Adrenal gland (tissue), 12 donors: ENCODE measurements around the gene CREBZF. TPM values are rescaled to one million over a fixed set of nuclear protein-coding genes. Genes with fewer than 3 reads are reported as not detected.
"Not testable (repeated sequence)": the region's sequence is repeated elsewhere in the genome, so short reads cannot be mapped to it uniquely, and the experiment has no call there.

Source experiments
- DNase-seq, 7 donors: peaks; one replicate each; pipeline ENCODE4 v3.0.0-alpha.2; 2019 to 2020
- H3K27ac ChIP-seq, 5 donors: fragments of 200-600 bp; sonication (generic) in 4 of 5; 1 replicate in 3 of 5; 2 replicates in 2 of 5; pipeline versions ENCODE4 v1.5.1 to v1.8.0; 2016 to 2020; ENCODE audit warnings: mild to moderate bottlenecking in 1 of 5
- H3K27me3 ChIP-seq: fragments of 200-600 bp; 2 replicates; pipeline ENCODE4 v1.8.0; 2021
- H3K36me3 ChIP-seq, 2 donors: fragments of 200-600 bp; replicated peaks in 1 of 2; 1 replicate in 1 of 2; 2 replicates in 1 of 2; pipeline versions ENCODE4 v1.5.1 to v1.8.0; 2018 to 2022
- H3K4me1 ChIP-seq, 2 donors: fragments of 200-600 bp; replicated peaks in 1 of 2; 1 replicate in 1 of 2; 2 replicates in 1 of 2; pipeline versions ENCODE4 v1.5.1 to v1.8.0; 2018 to 2021
- H3K4me3 ChIP-seq, 4 donors: fragments of 200-600 bp; sonication (generic) in 3 of 4; one replicate each; pipeline ENCODE4 v1.5.1; 2016 to 2018
- H3K9me3 ChIP-seq, 3 donors: fragments of 200-600 bp; sonication (generic) in 1 of 3; replicated peaks in 1 of 3; 1 replicate in 2 of 3; 2 replicates in 1 of 3; pipeline versions ENCODE4 v1.5.1 to v1.8.0; 2016 to 2021
- POLR2A ChIP-seq, 2 donors: fragments of 450-650 bp; IDR thresholded peaks; one replicate each; pipeline ENCODE4 v1.6.1; 2017; ENCODE audit warnings: antibody characterized with exemption in 2 of 2, mild to moderate bottlenecking in 2 of 2, moderate library complexity in 1 of 2
- WGBS, 4 donors: extraction: QIAGEN DNeasy Blood & Tissue Kit in 2 of 4; methylation state at CpG; one replicate each; pipeline versions ENCODE4 v1.1.5 to v1.1.7; 2013 to 2017; 5-methylcytosine and 5-hydroxymethylcytosine counted together
- intact Hi-C, 2 donors: fragments of 100-400 bp; cut with DNase I; formaldehyde crosslinking; loops; one replicate each; pipeline versions ENCODE4 v1.14.1 to v1.15.0; 2022 to 2023
- polyA plus RNA-seq, 3 donors: library from polyadenylated mRNA; stranded (reverse); fragments of 200-250 nt in 2 of 3; fragments of 350-450 nt in 1 of 3; fragmentation: Illumina TruSeq in 1 of 3; extraction: RNeasy Lipid Tissue Mini Kit (QIAGEN cat#74804) in 1 of 3; gene quantifications; one replicate each; pipeline ENCODE4 v1.2.3, GENCODE V29; 2013 to 2014
- total RNA-seq, 9 donors: library from RNA; depleted of rRNA in 4 of 9; stranded (reverse); fragments of >200 nt in 4 of 9; fragments of 120-200 nt in 1 of 9; fragmentation: NEBNext Ultra II Directional in 1 of 9; extraction: Animal tissue kit (Norgen Biotek cat#: 25700) in 1 of 9; gene quantifications; one replicate each; pipeline versions ENCODE4 v1.1.0 to v1.2.4, GENCODE V29; 2013 to 2023
- TF ChIP-seq, protein P1 (sequence below), 6 experiments: fragments of 450-650 bp in 4 of 6; fragments of 200-600 bp in 2 of 6; sonication (generic) in 1 of 6; IDR thresholded peaks; 1 replicate in 5 of 6; 2 replicates in 1 of 6; pipeline versions ENCODE4 v1.5.1 to v1.8.0; 2016 to 2021; ENCODE audit warnings: antibody characterized with exemption in 6 of 6, mild to moderate bottlenecking in 2 of 6, moderate library complexity in 1 of 6
- donor health status: healthy with polysubstance abuse.
- donor health status: Bipolar disorder and iron deficiency.
- donor health status: DM: yes; HTN: yes; CAD: no.
- donor health status: DM: no; HTN: no; CAD: no.
- donor health status: DM: no; HTN: no; CAD: no.
- donor health status: DM: yes; HTN: yes; CAD: no.

Gene CREBZF
- total and polyA plus RNA-seq, 12 donors = 15.8 to 78.6 (median 38.2) TPM

DNA sequence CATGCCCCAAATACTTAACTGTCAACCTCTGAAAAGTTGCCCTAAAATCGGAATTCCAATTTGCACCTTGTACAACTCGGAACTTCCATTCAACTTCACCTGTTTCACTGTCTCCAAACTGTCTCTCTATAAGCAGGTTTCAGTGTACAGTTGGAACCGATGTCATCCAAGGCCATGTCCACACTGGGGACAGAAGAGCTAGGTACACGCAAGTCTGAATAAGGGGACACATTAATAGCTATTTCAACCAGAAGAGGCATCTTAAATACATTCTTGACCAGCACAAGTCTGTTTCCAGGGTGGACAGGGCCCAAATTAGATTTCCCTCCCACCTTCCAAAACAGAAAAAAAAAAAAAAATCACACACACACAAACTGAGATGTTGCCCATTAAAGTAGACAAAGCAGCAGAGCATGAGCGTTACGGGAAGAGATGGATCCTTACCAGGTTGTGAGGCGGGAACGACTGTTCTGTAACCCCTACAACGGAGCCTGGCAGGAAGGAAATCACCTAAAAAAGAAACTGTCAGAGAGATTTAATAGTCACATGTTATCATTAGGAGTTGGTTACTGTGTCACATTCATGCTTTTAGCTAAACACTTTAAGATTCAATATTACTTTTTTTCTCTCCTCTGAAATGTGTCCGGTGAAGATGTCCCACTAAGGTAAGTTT, 1.7 kb downstream of the CREBZF start:
- intact Hi-C loops = loop anchor here in 1 of 2 donors (5.0 kb wide), 1 partner anchor 36 kb away; the partner anchor contains the start of genes DLG2 and TMEM126B
- no peak for TF ChIP-seq POLR2A (IDR thresholded peaks at IDR 0.05)
- TF ChIP-seq, protein P1, sequence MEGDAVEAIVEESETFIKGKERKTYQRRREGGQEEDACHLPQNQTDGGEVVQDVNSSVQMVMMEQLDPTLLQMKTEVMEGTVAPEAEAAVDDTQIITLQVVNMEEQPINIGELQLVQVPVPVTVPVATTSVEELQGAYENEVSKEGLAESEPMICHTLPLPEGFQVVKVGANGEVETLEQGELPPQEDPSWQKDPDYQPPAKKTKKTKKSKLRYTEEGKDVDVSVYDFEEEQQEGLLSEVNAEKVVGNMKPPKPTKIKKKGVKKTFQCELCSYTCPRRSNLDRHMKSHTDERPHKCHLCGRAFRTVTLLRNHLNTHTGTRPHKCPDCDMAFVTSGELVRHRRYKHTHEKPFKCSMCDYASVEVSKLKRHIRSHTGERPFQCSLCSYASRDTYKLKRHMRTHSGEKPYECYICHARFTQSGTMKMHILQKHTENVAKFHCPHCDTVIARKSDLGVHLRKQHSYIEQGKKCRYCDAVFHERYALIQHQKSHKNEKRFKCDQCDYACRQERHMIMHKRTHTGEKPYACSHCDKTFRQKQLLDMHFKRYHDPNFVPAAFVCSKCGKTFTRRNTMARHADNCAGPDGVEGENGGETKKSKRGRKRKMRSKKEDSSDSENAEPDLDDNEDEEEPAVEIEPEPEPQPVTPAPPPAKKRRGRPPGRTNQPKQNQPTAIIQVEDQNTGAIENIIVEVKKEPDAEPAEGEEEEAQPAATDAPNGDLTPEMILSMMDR (IDR thresholded peaks at IDR 0.05) = no peak
- peaks cover 0 to 14% of the 10 kb centered on the region in 2 donors for H3K36me3 ChIP-seq
- no peak for DNase-seq
- 2 to 4% (median 2%) methylated on average over 10 of the region's 10 CpGs for WGBS, 4 donors
- H3K4me3 ChIP-seq = peak overlapping the region; percentile 83 to 96 (median 94)
- no peaks in the 10 kb centered on the region for H3K27me3 ChIP-seq
- H3K27ac ChIP-seq = peak overlapping the region in 4 of 5 donors; percentile 98 to 99 (median 98)
- no peaks in the 10 kb centered on the region for H3K9me3 ChIP-seq
- peaks cover 37 to 60% of the 10 kb centered on the region in 2 donors for H3K4me1 ChIP-seq

DNA sequence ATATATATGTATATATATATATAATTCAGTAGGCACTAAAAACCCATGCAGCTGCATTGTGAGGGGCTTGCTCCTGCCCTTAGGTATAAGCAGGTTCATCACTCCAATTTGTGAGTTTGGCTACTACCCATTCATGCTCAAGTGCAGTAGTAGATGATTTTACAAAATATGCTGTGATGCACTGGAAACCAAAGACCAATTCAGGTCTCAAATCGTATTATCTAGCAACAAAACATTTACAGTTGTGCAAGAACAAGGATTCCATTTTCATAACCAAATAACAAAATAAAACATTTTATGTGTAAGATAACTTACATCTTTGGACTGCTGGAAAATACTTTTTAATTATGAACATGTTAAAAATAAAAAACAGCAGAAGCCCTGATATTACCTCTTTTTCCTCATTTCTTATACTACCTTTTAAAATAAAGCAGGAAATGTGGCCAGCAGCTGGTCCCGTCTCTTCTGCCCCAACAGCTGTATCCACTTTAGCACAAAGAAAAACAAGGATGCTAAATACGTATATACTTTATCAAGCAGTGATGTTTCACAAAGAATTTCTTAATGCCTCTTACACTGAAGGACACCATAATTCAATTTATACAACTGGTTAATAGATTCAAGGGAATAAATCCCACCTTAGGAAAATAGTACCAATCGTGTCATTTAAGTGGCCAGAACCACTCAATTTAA, 2.8 kb downstream of the CREBZF start:
- H3K27me3 ChIP-seq = no peaks in the 10 kb centered on the region
- H3K36me3 ChIP-seq = peaks cover 0 to 21% of the 10 kb centered on the region in 2 donors
- peaks cover 37 to 71% of the 10 kb centered on the region in 2 donors for H3K4me1 ChIP-seq
- WGBS, 4 donors = 5 to 9% (median 7%) methylated on average over 4 of the region's 4 CpGs
- TF ChIP-seq, protein P1 (IDR thresholded peaks at IDR 0.05) = no peak
- H3K4me3 ChIP-seq = peak overlapping the region in 1 of 4 donors; percentile 94
- no peaks in the 10 kb centered on the region for H3K9me3 ChIP-seq
- H3K27ac ChIP-seq = no peak overlapping the region
- DNase-seq = no peak
- intact Hi-C loops = loop anchor here in 1 of 2 donors (5.0 kb wide), 1 partner anchor 35 kb away; the partner anchor contains the start of genes DLG2 and TMEM126B

DNA sequence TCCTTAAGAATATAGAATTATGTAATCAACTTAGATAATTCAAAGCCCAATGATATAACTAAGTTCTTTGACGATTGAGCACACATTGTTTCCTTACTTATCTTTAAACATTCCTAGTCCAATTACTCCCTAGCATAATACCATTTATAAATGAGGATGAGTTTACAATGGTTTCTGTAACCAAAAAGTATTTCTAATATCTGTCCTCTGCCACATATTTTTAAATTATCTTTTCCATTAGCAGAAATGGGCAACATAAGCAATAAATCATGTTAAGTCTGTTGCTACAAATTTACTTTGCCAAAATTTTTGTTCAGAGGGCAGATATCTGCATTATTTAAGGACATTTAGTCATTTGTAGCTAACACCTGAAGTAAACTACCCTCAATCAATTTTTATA, 6.7 kb downstream of the CREBZF start:
- Histone ChIP-seq H3K27ac (no peak overlapping the region), H3K4me3 (no peak overlapping the region), H3K27me3 (no peaks in the 10 kb centered on the region), H3K4me1 (peaks cover 28 to 75% of the 10 kb centered on the region in 2 donors), H3K36me3 (peaks cover 0 to 35% of the 10 kb centered on the region in 2 donors), H3K9me3 (no peaks in the 10 kb centered on the region)
- no peak for DNase-seq
- TF ChIP-seq POLR2A (IDR thresholded peaks at IDR 0.05) = no peak
- TF ChIP-seq, protein P1 (IDR thresholded peaks at IDR 0.05) = no peak
- intact Hi-C loops = no loop called here
- 35 to 42% (median 39%) methylated on average over 1 of the region's 1 CpG for WGBS, 4 donors

DNA sequence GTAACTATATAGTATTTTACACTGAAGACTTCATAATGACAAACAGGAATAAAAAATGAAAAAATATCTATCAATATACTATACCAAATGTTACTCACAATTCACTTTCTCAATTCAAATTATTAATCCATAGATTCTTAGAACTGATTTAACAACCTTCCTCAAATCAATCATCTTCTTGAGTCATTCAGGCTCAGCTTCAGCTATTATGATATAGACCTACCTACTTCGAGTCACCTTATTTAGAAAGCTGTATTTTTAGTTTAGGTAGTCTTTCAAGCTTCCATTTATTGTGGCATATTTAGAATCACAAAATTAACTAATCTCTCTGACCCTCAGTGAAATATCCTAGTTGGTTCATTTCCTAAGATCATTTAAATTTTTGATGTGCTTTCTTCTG, 8.2 kb downstream of the CREBZF start:
- DNase-seq = no peak
- Histone ChIP-seq H3K4me1 (peaks cover 16 to 63% of the 10 kb centered on the region in 2 donors), H3K4me3 (no peak overlapping the region), H3K27ac (no peak overlapping the region), H3K27me3 (no peaks in the 10 kb centered on the region), H3K9me3 (no peaks in the 10 kb centered on the region), H3K36me3 (peaks cover 0 to 35% of the 10 kb centered on the region in 2 donors)
- TF ChIP-seq, protein P1 (IDR thresholded peaks at IDR 0.05) = no peak
- TF ChIP-seq POLR2A (IDR thresholded peaks at IDR 0.05) = no peak
- intact Hi-C loops = no loop called here
- WGBS, 4 donors = 84 to 90% (median 88%) methylated on average over 1 of the region's 1 CpG

DNA sequence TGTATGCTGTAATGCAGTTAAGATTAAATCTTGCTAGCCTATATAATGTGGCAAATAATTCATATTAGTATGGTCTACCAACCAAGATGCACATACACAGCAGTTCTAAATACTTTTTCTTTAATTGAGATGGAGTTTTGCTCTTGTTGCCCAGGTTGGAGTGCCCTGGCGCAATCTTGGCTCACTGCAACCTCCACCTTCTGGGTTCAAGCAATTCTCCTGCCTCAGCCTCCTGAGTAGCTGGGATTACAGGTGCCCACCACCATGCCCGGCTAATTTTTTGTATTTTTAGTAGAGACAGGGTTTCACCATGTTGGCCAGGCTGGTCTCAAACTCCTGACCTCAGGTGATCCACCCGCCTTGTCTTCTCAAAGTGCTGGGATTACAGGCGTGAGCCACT, 10.6 kb downstream of the CREBZF start:
- intact Hi-C loops, H3K27ac ChIP-seq, DNase-seq, H3K4me3 ChIP-seq, H3K9me3 ChIP-seq, H3K27me3 ChIP-seq: not testable (repeated sequence)
- H3K4me1 ChIP-seq = peaks cover 2 to 44% of the 10 kb centered on the region in 2 donors
- H3K36me3 ChIP-seq = peaks cover 0 to 26% of the 10 kb centered on the region in 2 donors
- WGBS, 4 donors = 89 to 95% (median 92%) methylated on average over 3 to 4 of the region's 4 CpGs
